ENCODE data around the gene ASCC2. TPM values are rescaled to one million over a fixed set of nuclear protein-coding genes. Genes with fewer than 3 reads are reported as not detected.

Gene ASCC2
- polyA plus RNA-seq, 1 donor: 44.0 TPM

DNA sequence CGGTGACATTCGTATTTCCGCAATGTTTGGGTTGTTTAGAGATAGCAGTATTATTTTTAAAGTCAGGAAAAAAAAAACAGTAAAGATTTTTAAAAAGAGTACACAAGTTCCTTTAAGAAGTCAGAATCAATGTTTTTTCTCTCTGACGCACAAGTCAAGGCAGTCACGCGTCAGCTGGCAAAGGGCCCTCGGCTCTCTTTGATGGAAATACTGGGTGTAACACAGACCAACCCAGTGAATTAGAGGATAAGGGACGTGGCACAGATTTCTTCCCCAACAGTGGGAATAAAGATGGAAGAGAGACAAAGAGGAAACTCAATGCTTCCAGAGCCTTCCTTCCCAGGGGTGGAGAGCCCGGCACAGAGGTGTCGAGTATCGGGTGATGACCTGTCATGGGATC is 13.4 kb downstream of the ASCC2 start:
- H3K9me3 ChIP-seq (ENCODE audit: control insufficient read depth, low read depth, low read length): no peaks in the 10 kb centered on the region
- WGBS (ENCODE audit: insufficient coverage, low lambda C conversion rate): 87% methylated on average over 4 of the region's 11 CpGs
- H3K4me1 ChIP-seq (ENCODE audit: control insufficient read depth, insufficient read depth, low read length): peaks cover 7% of the 10 kb centered on the region
- H3K4me3 ChIP-seq (ENCODE audit: low read length): no peak overlapping the region
- H3K36me3 ChIP-seq (ENCODE audit: control insufficient read depth, insufficient read depth, low read length): peaks cover 47% of the 10 kb centered on the region
- H3K27me3 ChIP-seq (ENCODE audit: control insufficient read depth, insufficient read depth, low read length): no peaks in the 10 kb centered on the region
- H3K27ac ChIP-seq (ENCODE audit: low read length): no peak overlapping the region
- DNase-seq: no peak

DNA sequence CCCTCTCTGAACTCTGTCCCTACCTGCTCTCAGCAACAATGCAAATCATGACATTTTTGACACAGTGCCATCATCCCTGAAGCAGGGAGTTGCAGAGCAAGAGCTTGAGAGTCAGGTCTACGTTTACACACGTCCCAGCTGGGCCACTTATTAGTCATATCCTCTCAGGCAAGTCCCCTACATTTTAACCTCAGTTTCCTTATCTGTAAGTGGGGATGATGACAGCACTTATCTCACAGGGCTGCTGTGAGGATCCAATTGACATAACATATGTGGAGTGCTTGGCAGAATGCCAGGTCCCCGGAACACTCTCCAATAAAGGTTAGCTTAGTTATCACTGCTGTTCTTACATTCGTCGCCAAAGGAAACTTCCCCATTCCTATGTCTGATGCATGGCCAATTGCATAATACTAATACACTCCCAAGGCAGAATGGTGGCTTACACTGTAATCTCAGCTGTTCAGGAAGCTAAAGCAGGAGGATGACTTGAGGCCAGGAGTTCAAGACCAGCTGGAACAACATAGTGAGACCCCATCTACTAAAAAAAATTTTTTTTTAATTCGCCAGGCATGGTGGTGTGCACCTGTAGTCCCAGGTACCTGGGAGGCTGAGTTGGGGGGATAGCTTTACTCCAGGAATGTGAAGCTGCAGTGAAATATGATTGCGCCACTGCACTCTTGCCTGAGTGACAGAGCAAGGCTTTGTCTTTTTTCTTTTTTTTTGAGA is 16.6 kb downstream of the ASCC2 start:
- H3K36me3 ChIP-seq (ENCODE audit: control insufficient read depth, insufficient read depth, low read length): peaks cover 58% of the 10 kb centered on the region
- peak; percentile 94 to 97 for DNase-seq
- peaks cover 7% of the 10 kb centered on the region for H3K4me1 ChIP-seq (ENCODE audit: control insufficient read depth, insufficient read depth, low read length)
- H3K27ac ChIP-seq (ENCODE audit: low read length): peak overlapping the region; percentile 62
- no peaks in the 10 kb centered on the region for H3K27me3 ChIP-seq (ENCODE audit: control insufficient read depth, insufficient read depth, low read length)
- H3K9me3 ChIP-seq (ENCODE audit: control insufficient read depth, low read depth, low read length): no peaks in the 10 kb centered on the region
- no peak overlapping the region for H3K4me3 ChIP-seq (ENCODE audit: low read length)
- no CpG with 5 or more reads among the region's 7 CpGs for WGBS (ENCODE audit: insufficient coverage, low lambda C conversion rate)

GRCh38 chr22:29820961-29821290 is 17.1 kb downstream of the ASCC2 start:
- Histone ChIP-seq H3K27me3 (ENCODE audit: control insufficient read depth, insufficient read depth, low read length) (no peaks in the 10 kb centered on the region), H3K36me3 (ENCODE audit: control insufficient read depth, insufficient read depth, low read length) (peaks cover 62% of the 10 kb centered on the region), H3K4me1 (ENCODE audit: control insufficient read depth, insufficient read depth, low read length) (peaks cover 7% of the 10 kb centered on the region), H3K27ac (ENCODE audit: low read length) (peak overlapping the region; percentile 51), H3K9me3 (ENCODE audit: control insufficient read depth, low read depth, low read length) (no peaks in the 10 kb centered on the region), H3K4me3 (ENCODE audit: low read length) (no peak overlapping the region)
- 100% methylated on average over 1 of the region's 7 CpGs for WGBS (ENCODE audit: insufficient coverage, low lambda C conversion rate)
- DNase-seq: no peak

DNA sequence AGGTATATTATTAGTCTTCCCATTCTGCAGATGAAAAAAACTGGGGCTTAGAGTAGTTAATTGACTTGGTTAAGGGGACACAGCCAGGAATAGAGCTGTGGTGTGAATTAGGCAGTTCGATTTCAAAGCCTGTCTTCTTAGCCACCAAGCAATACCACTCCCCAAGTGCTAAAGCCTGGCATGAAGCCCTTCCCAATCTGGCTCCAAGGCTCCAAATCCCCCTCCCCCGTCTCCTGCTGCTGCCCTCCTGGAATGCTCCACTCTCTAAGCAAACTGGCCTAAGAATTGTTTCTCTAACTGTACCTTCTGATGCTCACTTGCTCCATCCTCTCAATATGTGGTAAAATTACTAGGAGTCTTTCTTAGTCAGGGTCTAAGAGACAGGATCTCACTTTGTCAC is 18.6 kb downstream of the ASCC2 start:
- Histone ChIP-seq H3K4me3 (ENCODE audit: low read length) (no peak overlapping the region), H3K27ac (ENCODE audit: low read length) (no peak overlapping the region), H3K27me3 (ENCODE audit: control insufficient read depth, insufficient read depth, low read length) (no peaks in the 10 kb centered on the region), H3K36me3 (ENCODE audit: control insufficient read depth, insufficient read depth, low read length) (peaks cover 65% of the 10 kb centered on the region), H3K4me1 (ENCODE audit: control insufficient read depth, insufficient read depth, low read length) (peaks cover 7% of the 10 kb centered on the region), H3K9me3 (ENCODE audit: control insufficient read depth, low read depth, low read length) (no peaks in the 10 kb centered on the region)
- WGBS (ENCODE audit: insufficient coverage, low lambda C conversion rate): 100% methylated on average over 1 of the region's 2 CpGs
- DNase-seq: no peak

- no peak overlapping the region for H3K27ac ChIP-seq (ENCODE audit: low read length)
- DNase-seq: no peak
- H3K36me3 ChIP-seq (ENCODE audit: control insufficient read depth, insufficient read depth, low read length): peaks cover 74% of the 10 kb centered on the region
- no peak overlapping the region for H3K4me3 ChIP-seq (ENCODE audit: low read length)
- WGBS (ENCODE audit: insufficient coverage, low lambda C conversion rate): no CpG with 5 or more reads among the region's 1 CpG
- H3K27me3 ChIP-seq (ENCODE audit: control insufficient read depth, insufficient read depth, low read length): no peaks in the 10 kb centered on the region
- H3K9me3 ChIP-seq (ENCODE audit: control insufficient read depth, low read depth, low read length): no peaks in the 10 kb centered on the region
- peaks cover 7% of the 10 kb centered on the region for H3K4me1 ChIP-seq (ENCODE audit: control insufficient read depth, insufficient read depth, low read length)
Measured at GRCh38 chr22:29817724-29818123, 20.4 kb downstream of the ASCC2 start.

GRCh38 chr22:29816980-29817379 is 21.1 kb downstream of the ASCC2 start:
- peaks cover 74% of the 10 kb centered on the region for H3K36me3 ChIP-seq (ENCODE audit: control insufficient read depth, insufficient read depth, low read length)
- WGBS (ENCODE audit: insufficient coverage, low lambda C conversion rate): no CpG with 5 or more reads among the region's 2 CpGs
- no peak for DNase-seq

DNA sequence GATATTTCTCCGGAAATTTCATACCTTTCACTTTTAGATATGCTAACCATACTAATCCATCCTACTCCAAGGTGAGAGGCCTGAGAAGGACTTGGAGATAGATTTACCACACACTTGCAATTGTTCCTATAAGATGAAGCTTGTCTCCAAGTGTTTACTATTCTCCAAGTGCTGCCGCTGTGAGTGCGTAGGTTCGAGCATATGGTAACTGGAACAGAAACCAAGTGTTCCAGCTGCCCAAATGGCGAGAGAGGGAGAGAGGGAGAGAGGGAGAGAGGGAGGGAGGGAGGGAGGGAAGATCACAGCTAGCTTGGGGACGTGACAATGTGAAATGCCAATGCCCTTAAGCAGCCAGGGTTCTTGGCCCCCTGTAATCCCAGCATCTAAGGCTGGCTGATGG is 21.5 kb downstream of the ASCC2 start:
- H3K27me3 ChIP-seq (ENCODE audit: control insufficient read depth, insufficient read depth, low read length): no peaks in the 10 kb centered on the region
- no peak for DNase-seq
- no peak overlapping the region for H3K27ac ChIP-seq (ENCODE audit: low read length)
- no CpG with 5 or more reads among the region's 6 CpGs for WGBS (ENCODE audit: insufficient coverage, low lambda C conversion rate)
- peaks cover 4% of the 10 kb centered on the region for H3K4me1 ChIP-seq (ENCODE audit: control insufficient read depth, insufficient read depth, low read length)
- H3K36me3 ChIP-seq (ENCODE audit: control insufficient read depth, insufficient read depth, low read length): peaks cover 75% of the 10 kb centered on the region
- H3K9me3 ChIP-seq (ENCODE audit: control insufficient read depth, low read depth, low read length): no peaks in the 10 kb centered on the region
- no peak overlapping the region for H3K4me3 ChIP-seq (ENCODE audit: low read length)

More at GRCh38 chr22:29816980-29817379, 21.1 kb downstream of the ASCC2 start:
- no peaks in the 10 kb centered on the region for H3K27me3 ChIP-seq (ENCODE audit: control insufficient read depth, insufficient read depth, low read length)
- H3K27ac ChIP-seq (ENCODE audit: low read length): no peak overlapping the region
- peaks cover 7% of the 10 kb centered on the region for H3K4me1 ChIP-seq (ENCODE audit: control insufficient read depth, insufficient read depth, low read length)
- H3K9me3 ChIP-seq (ENCODE audit: control insufficient read depth, low read depth, low read length): no peaks in the 10 kb centered on the region
- no peak overlapping the region for H3K4me3 ChIP-seq (ENCODE audit: low read length)

DNA sequence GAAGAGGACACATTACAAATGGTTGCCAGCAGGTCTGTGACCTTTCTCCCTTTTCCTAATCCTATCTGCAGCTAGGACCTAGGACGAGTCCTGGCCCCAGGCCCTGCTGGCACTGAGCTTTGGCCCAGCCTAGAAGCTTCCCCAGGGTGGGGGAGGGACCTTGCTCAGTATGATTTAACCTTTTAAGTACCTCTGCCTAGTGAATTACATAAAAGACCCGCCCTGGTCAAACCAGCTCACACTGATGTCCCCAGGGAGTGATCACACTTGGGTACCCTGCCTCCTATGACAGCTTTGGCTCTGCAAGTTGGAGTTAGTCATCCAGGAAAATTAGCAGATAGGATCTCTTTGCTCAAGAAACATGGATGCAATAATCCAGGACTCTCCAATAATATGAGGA is 21.9 kb downstream of the ASCC2 start:
- Histone ChIP-seq H3K4me1 (ENCODE audit: control insufficient read depth, insufficient read depth, low read length) (peaks cover 4% of the 10 kb centered on the region), H3K27ac (ENCODE audit: low read length) (no peak overlapping the region), H3K36me3 (ENCODE audit: control insufficient read depth, insufficient read depth, low read length) (peaks cover 77% of the 10 kb centered on the region), H3K4me3 (ENCODE audit: low read length) (no peak overlapping the region), H3K9me3 (ENCODE audit: control insufficient read depth, low read depth, low read length) (no peaks in the 10 kb centered on the region), H3K27me3 (ENCODE audit: control insufficient read depth, insufficient read depth, low read length) (no peaks in the 10 kb centered on the region)
- WGBS (ENCODE audit: insufficient coverage, low lambda C conversion rate): no CpG with 5 or more reads among the region's 2 CpGs
- no peak for DNase-seq

DNA sequence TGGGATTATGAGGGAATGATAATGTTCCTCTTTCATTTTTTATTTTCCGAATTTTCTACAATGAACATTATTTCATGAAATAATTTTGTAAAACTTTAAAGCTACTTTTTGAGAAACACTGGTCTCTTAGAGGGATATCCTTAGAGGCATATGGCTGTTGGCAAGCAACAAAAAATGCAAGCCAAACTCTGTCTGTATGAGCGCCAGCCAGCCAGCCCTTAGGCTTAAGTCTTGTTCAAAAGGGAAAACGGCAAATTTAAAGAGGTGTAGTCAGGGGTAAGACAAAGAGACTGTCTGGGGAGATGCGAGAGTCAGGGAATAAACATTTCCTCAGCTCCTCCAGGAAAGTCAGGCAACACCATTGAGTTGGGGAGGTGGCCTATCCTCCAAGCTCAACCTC is 22.5 kb downstream of the ASCC2 start:
- no peaks in the 10 kb centered on the region for H3K4me1 ChIP-seq (ENCODE audit: control insufficient read depth, insufficient read depth, low read length)
- peaks cover 74% of the 10 kb centered on the region for H3K36me3 ChIP-seq (ENCODE audit: control insufficient read depth, insufficient read depth, low read length)
- no peak overlapping the region for H3K27ac ChIP-seq (ENCODE audit: low read length)
- WGBS (ENCODE audit: insufficient coverage, low lambda C conversion rate): 89% methylated on average over 2 of the region's 4 CpGs
- no peaks in the 10 kb centered on the region for H3K27me3 ChIP-seq (ENCODE audit: control insufficient read depth, insufficient read depth, low read length)
- no peaks in the 10 kb centered on the region for H3K9me3 ChIP-seq (ENCODE audit: control insufficient read depth, low read depth, low read length)
- no peak overlapping the region for H3K4me3 ChIP-seq (ENCODE audit: low read length)
- DNase-seq: no peak

- Histone ChIP-seq H3K27me3 (ENCODE audit: control insufficient read depth, insufficient read depth, low read length) (no peaks in the 10 kb centered on the region), H3K27ac (ENCODE audit: low read length) (no peak overlapping the region), H3K36me3 (ENCODE audit: control insufficient read depth, insufficient read depth, low read length) (peaks cover 70% of the 10 kb centered on the region), H3K4me3 (ENCODE audit: low read length) (no peak overlapping the region), H3K9me3 (ENCODE audit: control insufficient read depth, low read depth, low read length) (no peaks in the 10 kb centered on the region), H3K4me1 (ENCODE audit: control insufficient read depth, insufficient read depth, low read length) (no peaks in the 10 kb centered on the region)
- WGBS (ENCODE audit: insufficient coverage, low lambda C conversion rate): no CpG with 5 or more reads among the region's 5 CpGs
- DNase-seq: no peak
Measured at GRCh38 chr22:29814003-29814402, 24.1 kb downstream of the ASCC2 start.

- WGBS (ENCODE audit: insufficient coverage, low lambda C conversion rate): 100% methylated on average over 1 of the region's 3 CpGs
- H3K9me3 ChIP-seq (ENCODE audit: control insufficient read depth, low read depth, low read length): no peaks in the 10 kb centered on the region
- H3K4me1 ChIP-seq (ENCODE audit: control insufficient read depth, insufficient read depth, low read length): no peaks in the 10 kb centered on the region
- H3K36me3 ChIP-seq (ENCODE audit: control insufficient read depth, insufficient read depth, low read length): peaks cover 66% of the 10 kb centered on the region
- no peak overlapping the region for H3K27ac ChIP-seq (ENCODE audit: low read length)
- no peaks in the 10 kb centered on the region for H3K27me3 ChIP-seq (ENCODE audit: control insufficient read depth, insufficient read depth, low read length)
- no peak overlapping the region for H3K4me3 ChIP-seq (ENCODE audit: low read length)
- peak in 1 of 2 donors; percentile 35 for DNase-seq
Measured at GRCh38 chr22:29813563-29813962, 24.5 kb downstream of the ASCC2 start.

Data from large intestine (tissue), 3 donors.